Skin of body (tissue), 2 donors: ENCODE measurements around the gene EHHADH. TPM values are rescaled to one million over a fixed set of nuclear protein-coding genes. Genes with fewer than 3 reads are reported as not detected.
A peak's percentile ranks its signal among the peaks of the same experiment; 100 is the strongest.
"Not testable (repeated sequence)": the region's sequence is repeated elsewhere in the genome, so short reads cannot be mapped to it uniquely, and the experiment has no call there.

ENCODE experiments used
- DNase-seq: peaks from one replicate; lab custom pipeline; 2025; lab: John Stamatoyannopoulos, UW
- total RNA-seq: library from RNA; depleted of rRNA; stranded (reverse); fragments of >200 nt; gene quantifications from one replicate; pipeline ENCODE4 v1.2.3, GENCODE V29; 2014

The EHHADH gene
- total RNA-seq, result 4.3 TPM

- DNase-seq, result peak; percentile 43
These were observed at the start of gene EHHADH for GRCh38 chr3:185253645-185254410. EHHADH (minus strand) TSS chr3:185254049; CDS start chr3:185254022, 27 bp downstream.

GRCh38 chr3:185299918-185300426 lies 46.1 kb upstream of the EHHADH start:
- DNase-seq, result not testable (repeated sequence)

GRCh38 chr3:185297867-185298266 lies 44.0 kb upstream of the EHHADH start:
- DNase-seq, result no peak

GRCh38 chr3:185292238-185292637 lies 38.4 kb upstream of the EHHADH start:
- no peak for DNase-seq

- DNase-seq, result no peak
These were observed 36.4 kb upstream of the EHHADH start for GRCh38 chr3:185290266-185290665.

- peak; percentile 23 for DNase-seq
These were observed 29.6 kb upstream of the EHHADH start for GRCh38 chr3:185283374-185283935.

- peak; percentile 93 for DNase-seq
These were observed 29.0 kb upstream of the EHHADH start for GRCh38 chr3:185282696-185283373.

GRCh38 chr3:185280572-185281365 lies 26.9 kb upstream of the EHHADH start:
- DNase-seq, result no peak

- DNase-seq, result no peak
These were observed 25.8 kb upstream of the EHHADH start for GRCh38 chr3:185279587-185280138.

- DNase-seq, result no peak
These were observed 22.6 kb upstream of the EHHADH start for GRCh38 chr3:185276415-185276814.

- no peak for DNase-seq
These were observed 18.2 kb upstream of the EHHADH start for GRCh38 chr3:185272033-185272432.

- DNase-seq, result no peak
These were observed 17.1 kb upstream of the EHHADH start for GRCh38 chr3:185270956-185271332.

- no peak for DNase-seq
These were observed 16.6 kb upstream of the EHHADH start for GRCh38 chr3:185270262-185270955.

- no peak for DNase-seq
These were observed 14.5 kb upstream of the EHHADH start for GRCh38 chr3:185268194-185268962.

GRCh38 chr3:185267193-185267592 lies 13.3 kb upstream of the EHHADH start:
- DNase-seq, result no peak

GRCh38 chr3:185264849-185265553 lies 11.2 kb upstream of the EHHADH start:
- no peak for DNase-seq

- DNase-seq, result no peak
These were observed 9.6 kb upstream of the EHHADH start for GRCh38 chr3:185263423-185263822.

- no peak for DNase-seq
These were observed 3.5 kb upstream of the EHHADH start for GRCh38 chr3:185257334-185257733.

GRCh38 chr3:185254799-185255198 lies 950 bp upstream of the EHHADH start:
- DNase-seq, result no peak
